A549 (cell line): ENCODE data around the gene ESR2.

Experiments used
- BHLHE40 ChIP-seq: IDR thresholded peaks from 2 replicates; pipeline ENCODE4 v1.6.1; 2012; ENCODE audit warnings: low read depth, low read length, inconsistent platforms
- CTCF ChIP-seq: fragments of >200 bp; sonication (Bioruptor Twin); formaldehyde crosslinking; IDR thresholded peaks from 3 replicates; pipeline ENCODE4 v1.5.1; 2016
- JUN ChIP-seq, 2 experiments: fragments of >200 bp; sonication (Bioruptor Twin); formaldehyde crosslinking; IDR thresholded peaks; 2 replicates in 1 of 2; 3 replicates in 1 of 2; pipeline ENCODE4 v1.6.1; 2016 to 2017
- JUNB ChIP-seq: fragments of >200 bp; sonication (Bioruptor Twin); formaldehyde crosslinking; IDR thresholded peaks from 2 replicates; pipeline ENCODE4 v1.6.1; 2016
- MAX ChIP-seq: IDR thresholded peaks from 2 replicates; pipeline ENCODE4 v1.6.1; 2012
- MAZ ChIP-seq: fragments of 150-350 bp; IDR thresholded peaks from 2 replicates; pipeline ENCODE4 v1.6.1; 2014; ENCODE audit warnings: antibody characterized with exemption, low read depth, low read length, borderline replicate concordance
- POLR2A ChIP-seq: IDR thresholded peaks from 2 replicates; pipeline ENCODE4 v1.6.1; 2012; ENCODE audit warnings: mild to moderate bottlenecking, low read length
- RAD21 ChIP-seq, 2 experiments: fragments of >200 bp in 1 of 2; sonication (Bioruptor Twin) in 1 of 2; formaldehyde crosslinking in 1 of 2; IDR thresholded peaks in 1 of 2; conservative IDR thresholded peaks in 1 of 2; 2 replicates in 1 of 2; 3 replicates in 1 of 2; pipeline ENCODE4 v1.6.1; 2012 to 2018; ENCODE audit warnings: inconsistent platforms in 1 of 2
- RARB ChIP-seq: fragments of 250-450 bp; sonication (Bioruptor Pico); IDR thresholded peaks from 2 replicates; pipeline ENCODE4 v1.8.0; 2021; ENCODE audit warnings: mild to moderate bottlenecking, moderate library complexity
- SMC3 ChIP-seq: fragments of >200 bp; sonication (Bioruptor Twin); formaldehyde crosslinking; IDR thresholded peaks from 3 replicates; pipeline ENCODE4 v1.6.1; 2018; ENCODE audit warnings: inconsistent platforms

GRCh38 chr14:64123241-64123822, 170.8 kb downstream of the ESR2 start:
- TF ChIP-seq JUN (IDR thresholded peaks at IDR 0.05) (no peak), RAD21 (conservative IDR thresholded peaks at IDR 0.05 in 1 of 2, IDR thresholded peaks at IDR 0.05 in 1 of 2) (no peak), CTCF (no peak), BHLHE40 (no peak), RARB (CRISPR knock-in tag) (no peak), POLR2A (no peak), MAX (no peak), SMC3 (no peak), MAZ (no peak), JUNB (no peak)
